ENCODE measurements around the gene SLC39A7. TPM values are rescaled to one million over a fixed set of nuclear protein-coding genes. Genes with fewer than 3 reads are reported as not detected.
A peak's percentile ranks its signal among the peaks of the same experiment; 100 is the strongest.

Gene SLC39A7
- total RNA-seq, 1 donor from 2014 or later: 94.1 TPM

- TF ChIP-seq CTCF (IDR thresholded peaks at IDR 0.05; ENCODE audit: insufficient read depth, low read length, poor library complexity, severe bottlenecking): no peak
- no peak for DNase-seq (ENCODE audit: low read depth)
- Histone ChIP-seq H3K36me3 (ENCODE audit: control insufficient read depth, insufficient read depth, low read length) (peaks cover 2% of the 10 kb centered on the region), H3K27me3 (ENCODE audit: control insufficient read depth, insufficient read depth, low read length) (peaks cover 25% of the 10 kb centered on the region), H3K4me3 (ENCODE audit: low read depth, low read length) (no peak overlapping the region)
Observed at GRCh38 chr6:33194431-33194979, 6.2 kb upstream of the SLC39A7 start.

GRCh38 chr6:33195304-33196165 lies 5.1 kb upstream of the SLC39A7 start:
- no peak for TF ChIP-seq CTCF (IDR thresholded peaks at IDR 0.05; ENCODE audit: insufficient read depth, low read length, poor library complexity, severe bottlenecking)
- Histone ChIP-seq H3K36me3 (ENCODE audit: control insufficient read depth, insufficient read depth, low read length) (peaks cover 2% of the 10 kb centered on the region), H3K4me3 (ENCODE audit: low read depth, low read length) (no peak overlapping the region), H3K27me3 (ENCODE audit: control insufficient read depth, insufficient read depth, low read length) (peaks cover 21% of the 10 kb centered on the region)
- no peak for DNase-seq (ENCODE audit: low read depth)

GRCh38 chr6:33197431-33198048 lies 3.1 kb upstream of the SLC39A7 start:
- TF ChIP-seq CTCF (IDR thresholded peaks at IDR 0.05; ENCODE audit: insufficient read depth, low read length, poor library complexity, severe bottlenecking): peak; percentile 69
- DNase-seq (ENCODE audit: low read depth): no peak
- Histone ChIP-seq H3K36me3 (ENCODE audit: control insufficient read depth, insufficient read depth, low read length) (peaks cover 5% of the 10 kb centered on the region), H3K27me3 (ENCODE audit: control insufficient read depth, insufficient read depth, low read length) (peaks cover 5% of the 10 kb centered on the region), H3K4me3 (ENCODE audit: low read depth, low read length) (no peak overlapping the region)

- TF ChIP-seq CTCF (IDR thresholded peaks at IDR 0.05; ENCODE audit: insufficient read depth, low read length, poor library complexity, severe bottlenecking): no peak
- DNase-seq (ENCODE audit: low read depth): no peak
- Histone ChIP-seq H3K4me3 (ENCODE audit: low read depth, low read length) (no peak overlapping the region), H3K36me3 (ENCODE audit: control insufficient read depth, insufficient read depth, low read length) (peaks cover 8% of the 10 kb centered on the region), H3K27me3 (ENCODE audit: control insufficient read depth, insufficient read depth, low read length) (no peaks in the 10 kb centered on the region)
Observed at GRCh38 chr6:33198159-33198852, 2.4 kb upstream of the SLC39A7 start.

GRCh38 chr6:33198853-33199436 lies 1.7 kb upstream of the SLC39A7 start:
- DNase-seq (ENCODE audit: low read depth): no peak
- no peak for TF ChIP-seq CTCF (IDR thresholded peaks at IDR 0.05; ENCODE audit: insufficient read depth, low read length, poor library complexity, severe bottlenecking)
- Histone ChIP-seq H3K4me3 (ENCODE audit: low read depth, low read length) (peak overlapping the region; percentile 73), H3K27me3 (ENCODE audit: control insufficient read depth, insufficient read depth, low read length) (no peaks in the 10 kb centered on the region), H3K36me3 (ENCODE audit: control insufficient read depth, insufficient read depth, low read length) (peaks cover 10% of the 10 kb centered on the region)

Measured in kidney epithelial cell (primary cell).